Measurements from ENCODE around the gene BOLL. TPM values are rescaled to one million over a fixed set of nuclear protein-coding genes. Genes with fewer than 3 reads are reported as not detected.

Gene BOLL
- total and polyA plus RNA-seq, 2 experiments from 2014 or later = 2.0 TPM; not detected in 1

DNA sequence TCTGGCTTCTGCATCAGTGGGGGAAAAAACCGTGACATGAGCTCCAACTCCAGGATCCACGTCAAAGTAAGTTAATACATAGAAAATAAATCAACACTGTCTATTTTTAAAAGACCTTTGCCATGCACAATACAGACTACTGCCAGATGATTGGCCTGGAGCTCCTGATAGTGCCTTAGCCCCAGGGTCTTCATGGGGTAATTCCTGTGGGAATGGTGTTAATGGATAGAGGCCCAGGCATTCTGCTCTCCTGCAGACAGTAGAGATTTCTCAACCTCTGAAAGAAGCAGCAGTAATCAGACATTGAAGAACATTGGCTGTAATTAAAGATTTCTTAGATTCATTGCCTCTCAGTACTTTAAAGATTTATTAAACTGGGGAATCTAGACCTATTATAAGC lies 15.0 kb upstream of the BOLL start:
- H3K27ac Mint-ChIP-seq = no peak overlapping the region
- no peak for TF ChIP-seq EZH2 (IDR thresholded peaks at IDR 0.05; ENCODE audit: low read depth, unreplicated experiment)
- TF ChIP-seq, protein P1, sequence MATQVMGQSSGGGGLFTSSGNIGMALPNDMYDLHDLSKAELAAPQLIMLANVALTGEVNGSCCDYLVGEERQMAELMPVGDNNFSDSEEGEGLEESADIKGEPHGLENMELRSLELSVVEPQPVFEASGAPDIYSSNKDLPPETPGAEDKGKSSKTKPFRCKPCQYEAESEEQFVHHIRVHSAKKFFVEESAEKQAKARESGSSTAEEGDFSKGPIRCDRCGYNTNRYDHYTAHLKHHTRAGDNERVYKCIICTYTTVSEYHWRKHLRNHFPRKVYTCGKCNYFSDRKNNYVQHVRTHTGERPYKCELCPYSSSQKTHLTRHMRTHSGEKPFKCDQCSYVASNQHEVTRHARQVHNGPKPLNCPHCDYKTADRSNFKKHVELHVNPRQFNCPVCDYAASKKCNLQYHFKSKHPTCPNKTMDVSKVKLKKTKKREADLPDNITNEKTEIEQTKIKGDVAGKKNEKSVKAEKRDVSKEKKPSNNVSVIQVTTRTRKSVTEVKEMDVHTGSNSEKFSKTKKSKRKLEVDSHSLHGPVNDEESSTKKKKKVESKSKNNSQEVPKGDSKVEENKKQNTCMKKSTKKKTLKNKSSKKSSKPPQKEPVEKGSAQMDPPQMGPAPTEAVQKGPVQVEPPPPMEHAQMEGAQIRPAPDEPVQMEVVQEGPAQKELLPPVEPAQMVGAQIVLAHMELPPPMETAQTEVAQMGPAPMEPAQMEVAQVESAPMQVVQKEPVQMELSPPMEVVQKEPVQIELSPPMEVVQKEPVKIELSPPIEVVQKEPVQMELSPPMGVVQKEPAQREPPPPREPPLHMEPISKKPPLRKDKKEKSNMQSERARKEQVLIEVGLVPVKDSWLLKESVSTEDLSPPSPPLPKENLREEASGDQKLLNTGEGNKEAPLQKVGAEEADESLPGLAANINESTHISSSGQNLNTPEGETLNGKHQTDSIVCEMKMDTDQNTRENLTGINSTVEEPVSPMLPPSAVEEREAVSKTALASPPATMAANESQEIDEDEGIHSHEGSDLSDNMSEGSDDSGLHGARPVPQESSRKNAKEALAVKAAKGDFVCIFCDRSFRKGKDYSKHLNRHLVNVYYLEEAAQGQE (IDR thresholded peaks at IDR 0.05; ENCODE audit: unreplicated experiment) = no peak
- TF ChIP-seq STAT1 (IDR thresholded peaks at IDR 0.05; ENCODE audit: unreplicated experiment) = no peak
- TF ChIP-seq ZNF114 (CRISPR knock-in tag; IDR thresholded peaks at IDR 0.05) = no peak
- TF ChIP-seq, protein P2, sequence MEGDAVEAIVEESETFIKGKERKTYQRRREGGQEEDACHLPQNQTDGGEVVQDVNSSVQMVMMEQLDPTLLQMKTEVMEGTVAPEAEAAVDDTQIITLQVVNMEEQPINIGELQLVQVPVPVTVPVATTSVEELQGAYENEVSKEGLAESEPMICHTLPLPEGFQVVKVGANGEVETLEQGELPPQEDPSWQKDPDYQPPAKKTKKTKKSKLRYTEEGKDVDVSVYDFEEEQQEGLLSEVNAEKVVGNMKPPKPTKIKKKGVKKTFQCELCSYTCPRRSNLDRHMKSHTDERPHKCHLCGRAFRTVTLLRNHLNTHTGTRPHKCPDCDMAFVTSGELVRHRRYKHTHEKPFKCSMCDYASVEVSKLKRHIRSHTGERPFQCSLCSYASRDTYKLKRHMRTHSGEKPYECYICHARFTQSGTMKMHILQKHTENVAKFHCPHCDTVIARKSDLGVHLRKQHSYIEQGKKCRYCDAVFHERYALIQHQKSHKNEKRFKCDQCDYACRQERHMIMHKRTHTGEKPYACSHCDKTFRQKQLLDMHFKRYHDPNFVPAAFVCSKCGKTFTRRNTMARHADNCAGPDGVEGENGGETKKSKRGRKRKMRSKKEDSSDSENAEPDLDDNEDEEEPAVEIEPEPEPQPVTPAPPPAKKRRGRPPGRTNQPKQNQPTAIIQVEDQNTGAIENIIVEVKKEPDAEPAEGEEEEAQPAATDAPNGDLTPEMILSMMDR (conservative IDR thresholded peaks at IDR 0.05; ENCODE audit: low read depth in 2 of 2) = no peak
- TF ChIP-seq CREB1 (CRISPR knock-in tag; IDR thresholded peaks at IDR 0.05; ENCODE audit: low read depth) = no peak
- no peak for TF ChIP-seq EZH2phosphoT487 (IDR thresholded peaks at IDR 0.05; ENCODE audit: unreplicated experiment)
- no peak for TF ChIP-seq ZNF331 (CRISPR knock-in tag; IDR thresholded peaks at IDR 0.05; ENCODE audit: low read depth)
- no peak for TF ChIP-seq ETS1 (IDR thresholded peaks at IDR 0.05)
- TF ChIP-seq JUNB (IDR thresholded peaks at IDR 0.05; ENCODE audit: unreplicated experiment) = no peak
- TF ChIP-seq POLR2AphosphoS5 (IDR thresholded peaks at IDR 0.05; ENCODE audit: low read depth) = no peak
- TF ChIP-seq ZNF462 (CRISPR knock-in tag; IDR thresholded peaks at IDR 0.05) = no peak
- TF ChIP-seq NANOG (IDR thresholded peaks at IDR 0.05; ENCODE audit: borderline replicate concordance) = no peak

More for the DNA sequence above, 15.0 kb upstream of the BOLL start:
- Histone ChIP-seq H3K27ac (ENCODE audit: low read depth) (no peak overlapping the region), H2AFZ (no peak overlapping the region), H3K4me3 (no peak overlapping the region), H3F3A (replicated peaks; ENCODE audit: low read depth) (no peaks in the 10 kb centered on the region), H3K27me3 (ENCODE audit: insufficient read depth) (peaks cover 17% of the 10 kb centered on the region), H4K20me1 (replicated peaks; ENCODE audit: insufficient read depth) (no peaks in the 10 kb centered on the region), H3K9me2 (ENCODE audit: insufficient read depth) (no peaks in the 10 kb centered on the region), H3K4me1 (ENCODE audit: insufficient read depth) (peaks cover 5% of the 10 kb centered on the region; the same call in 1 of the 2 replicates), H3K4me2 (no peak overlapping the region), H3K79me2 (replicated peaks; ENCODE audit: insufficient read depth) (no peaks in the 10 kb centered on the region), H3K36me3 (ENCODE audit: insufficient read depth) (no peaks in the 10 kb centered on the region)
- H3K4me3 Mint-ChIP-seq = no peak overlapping the region
- DNase-seq (ENCODE audit: low spot score) (no peak), ATAC-seq (no peak)
- peaks cover 6% of the 10 kb centered on the region for H3K4me1 Mint-ChIP-seq
- peaks cover 12% of the 10 kb centered on the region for H3K27me3 Mint-ChIP-seq (ENCODE audit: insufficient read depth, low read depth, poor library complexity)
- peaks cover 2% of the 10 kb centered on the region; the same call in 1 of the 3 replicates for H3K9me3 Mint-ChIP-seq
- no peaks in the 10 kb centered on the region for H3K36me3 Mint-ChIP-seq (ENCODE audit: low read depth)
